HAP-1 (cell line): ENCODE results near the gene SDHD.

Experiments used
- DNase-seq, 2 experiments: peaks; one replicate each; pipeline ENCODE4 v3.0.0-alpha.2; 2016 to 2020; ENCODE audit warnings: low spot score in 2 of 2
- H3K27me3 ChIP-seq: fragments of 250-450 bp; sonication (Bioruptor Pico); 2 replicates; pipeline ENCODE4 v1.5.1; 2020; ENCODE audit warnings: low read depth, mild to moderate bottlenecking, moderate library complexity
- H3K36me3 ChIP-seq: fragments of 250-450 bp; sonication (Bioruptor Pico); replicated peaks from 2 replicates; pipeline ENCODE4 v1.5.1; 2020; ENCODE audit warnings: mild to moderate bottlenecking
- H3K4me1 ChIP-seq: fragments of 250-450 bp; sonication (Bioruptor Pico); 2 replicates; pipeline ENCODE4 v1.5.1; 2020; ENCODE audit warnings: mild to moderate bottlenecking
- H3K4me3 ChIP-seq: fragments of 250-450 bp; sonication (Bioruptor Pico); 2 replicates; pipeline ENCODE4 v1.5.1; 2020; ENCODE audit warnings: mild to moderate bottlenecking, moderate library complexity
- H3K9me3 ChIP-seq: fragments of 250-450 bp; sonication (Bioruptor Pico); 2 replicates; pipeline ENCODE4 v1.5.1; 2020; ENCODE audit warnings: mild to moderate bottlenecking, moderate library complexity
- in situ Hi-C: fragments of 300-500 bp; cut with MboI; formaldehyde crosslinking; loops from 3 replicates; pipeline ENCODE4 v1.14.3; 2020; ENCODE audit warnings: low sequenced_read_pairs, inconsistent platforms, mixed read lengths

SDHD gene

DNA sequence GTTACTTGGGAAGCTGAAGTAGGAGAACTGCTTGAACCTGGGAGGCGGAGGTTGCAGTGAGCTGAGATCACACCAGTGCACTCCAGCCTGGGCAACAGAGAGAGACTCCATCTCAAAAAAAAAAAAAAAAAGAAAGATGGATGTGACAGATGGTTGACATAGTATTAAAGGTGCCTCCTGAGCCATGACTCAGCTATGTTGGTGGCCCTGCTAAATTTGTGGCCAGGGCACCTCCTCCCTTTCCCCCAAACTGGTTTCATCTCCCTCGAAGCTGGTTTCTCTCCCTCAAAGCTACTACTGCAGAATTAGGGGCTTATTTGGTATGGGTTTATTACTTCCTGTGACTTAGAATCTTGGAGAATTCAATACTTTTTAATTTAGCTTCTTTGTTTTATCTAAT lies 31.5 kb downstream of the SDHD start:
- H3K4me3 ChIP-seq: no peak overlapping the region
- in situ Hi-C loops: no loop called here

GRCh38 chr11:112121981-112122615 lies 35.4 kb downstream of the SDHD start:
- H3K9me3 ChIP-seq: no peaks in the 10 kb centered on the region
- no peak overlapping the region for H3K4me3 ChIP-seq
- no peaks in the 10 kb centered on the region for H3K27me3 ChIP-seq
- in situ Hi-C loops: no loop called here
- H3K4me1 ChIP-seq: no peaks in the 10 kb centered on the region
- H3K36me3 ChIP-seq: no peaks in the 10 kb centered on the region
- no peak for DNase-seq

More for the DNA sequence above, 31.5 kb downstream of the SDHD start:
- no peaks in the 10 kb centered on the region for H3K4me1 ChIP-seq
- no peak for DNase-seq
- no peaks in the 10 kb centered on the region for H3K27me3 ChIP-seq
- no peaks in the 10 kb centered on the region for H3K36me3 ChIP-seq
- H3K9me3 ChIP-seq: no peaks in the 10 kb centered on the region

GRCh38 chr11:112123129-112123528 lies 36.5 kb downstream of the SDHD start:
- H3K36me3 ChIP-seq: no peaks in the 10 kb centered on the region
- no peak for DNase-seq
- no peaks in the 10 kb centered on the region for H3K4me1 ChIP-seq
- no peak overlapping the region for H3K4me3 ChIP-seq
- in situ Hi-C loops: no loop called here
- no peaks in the 10 kb centered on the region for H3K9me3 ChIP-seq
- no peaks in the 10 kb centered on the region for H3K27me3 ChIP-seq

DNA sequence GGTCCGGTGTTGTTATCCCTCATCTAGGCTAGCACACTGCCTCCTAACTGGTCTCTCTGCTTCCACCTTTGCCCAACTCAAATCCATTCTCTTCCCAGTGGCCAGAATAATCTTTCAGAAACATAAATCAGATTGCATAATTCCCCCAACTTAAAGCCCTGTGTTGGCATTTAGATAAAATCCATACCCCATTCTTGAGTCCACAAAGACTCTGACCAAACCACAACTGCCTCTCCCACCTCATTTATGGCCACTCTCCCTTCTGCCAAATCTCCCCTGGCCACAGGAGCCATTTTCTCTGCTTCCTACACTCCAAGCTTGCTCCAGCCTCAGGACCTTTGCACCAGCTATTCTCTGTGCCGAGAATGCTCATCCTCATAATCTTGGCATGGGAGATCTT lies 40.4 kb downstream of the SDHD start:
- DNase-seq: no peak
- no peaks in the 10 kb centered on the region for H3K27me3 ChIP-seq
- in situ Hi-C loops: no loop called here

GRCh38 chr11:112128483-112129121 lies 41.9 kb downstream of the SDHD start:
- H3K36me3 ChIP-seq: no peaks in the 10 kb centered on the region
- H3K4me3 ChIP-seq: no peak overlapping the region
- no peaks in the 10 kb centered on the region for H3K27me3 ChIP-seq
- peaks cover 5% of the 10 kb centered on the region; the same call in 1 of the 2 replicates for H3K4me1 ChIP-seq
- DNase-seq: peak; percentile 17 to 50
- H3K9me3 ChIP-seq: no peaks in the 10 kb centered on the region
- in situ Hi-C loops: no loop called here

More for the DNA sequence above, 40.4 kb downstream of the SDHD start:
- Histone ChIP-seq H3K9me3 (no peaks in the 10 kb centered on the region), H3K36me3 (no peaks in the 10 kb centered on the region), H3K4me3 (no peak overlapping the region), H3K4me1 (peaks cover 5% of the 10 kb centered on the region; the same call in 1 of the 2 replicates)

DNA sequence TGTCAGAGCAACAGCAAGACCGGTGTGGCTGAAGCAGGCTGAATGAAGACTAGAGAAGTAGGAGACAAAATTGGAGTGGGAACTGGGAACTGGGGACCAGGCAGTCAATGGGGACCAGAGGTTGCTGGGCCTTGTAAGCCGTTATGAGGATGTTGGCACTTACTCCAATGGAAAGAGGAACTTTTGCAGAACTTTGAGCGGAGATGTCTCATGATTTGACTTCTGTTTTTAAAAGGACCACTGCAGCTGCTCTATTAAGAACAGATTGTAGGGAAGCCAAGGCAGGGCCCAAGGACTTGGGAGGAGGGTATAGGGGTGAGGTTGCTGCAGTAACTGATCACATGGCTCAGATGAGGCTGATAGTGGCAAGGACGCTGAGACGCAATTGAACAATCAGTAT lies 43.0 kb downstream of the SDHD start:
- Histone ChIP-seq H3K4me3 (no peak overlapping the region), H3K9me3 (no peaks in the 10 kb centered on the region), H3K27me3 (no peaks in the 10 kb centered on the region), H3K4me1 (peaks cover 5% of the 10 kb centered on the region; the same call in 1 of the 2 replicates), H3K36me3 (no peaks in the 10 kb centered on the region)
- in situ Hi-C loops: no loop called here
- no peak for DNase-seq

DNA sequence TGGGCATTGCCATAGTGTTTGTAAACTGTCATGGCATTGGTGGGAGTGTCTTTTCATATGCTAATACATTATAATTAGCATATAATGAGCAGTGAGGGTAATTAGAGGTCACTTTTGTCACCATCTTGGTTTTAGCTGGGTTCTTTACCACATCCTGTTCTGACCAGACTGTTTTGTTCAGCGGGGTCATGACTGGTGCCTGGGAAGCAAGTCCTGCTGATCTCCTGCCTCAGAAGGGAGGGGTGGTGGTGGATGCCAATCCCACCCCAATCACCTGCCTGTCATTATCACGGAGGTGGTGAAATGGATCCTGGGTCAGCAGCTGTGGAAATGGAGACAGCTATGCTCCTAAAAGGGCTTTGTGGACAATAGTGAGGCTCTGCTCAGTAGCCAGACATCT lies 46.1 kb downstream of the SDHD start:
- Histone ChIP-seq H3K4me1 (peaks cover 5% of the 10 kb centered on the region; the same call in 1 of the 2 replicates), H3K4me3 (no peak overlapping the region), H3K9me3 (no peaks in the 10 kb centered on the region), H3K27me3 (no peaks in the 10 kb centered on the region), H3K36me3 (no peaks in the 10 kb centered on the region)
- no peak for DNase-seq
- in situ Hi-C loops: no loop called here

- Histone ChIP-seq H3K9me3 (no peaks in the 10 kb centered on the region), H3K4me1 (peaks cover 5% of the 10 kb centered on the region; the same call in 1 of the 2 replicates), H3K4me3 (no peak overlapping the region), H3K27me3 (no peaks in the 10 kb centered on the region), H3K36me3 (no peaks in the 10 kb centered on the region)
- in situ Hi-C loops: no loop called here
- no peak for DNase-seq
Observed at GRCh38 chr11:112134473-112134872, 47.8 kb downstream of the SDHD start.

- DNase-seq: no peak
- Histone ChIP-seq H3K36me3 (no peaks in the 10 kb centered on the region), H3K4me1 (no peaks in the 10 kb centered on the region), H3K4me3 (no peak overlapping the region), H3K27me3 (no peaks in the 10 kb centered on the region), H3K9me3 (no peaks in the 10 kb centered on the region)
- in situ Hi-C loops: no loop called here
Observed at GRCh38 chr11:112143597-112143996, 56.9 kb downstream of the SDHD start.
